22Rv1 (cell line): ENCODE results near the gene GMNN.
"Not testable (repeated sequence)": the region's sequence is repeated elsewhere in the genome, so short reads cannot be mapped to it uniquely, and the experiment has no call there.

ENCODE experiments used
- H3K27ac ChIP-seq: fragments of 450-650 bp; 2 replicates; pipeline ENCODE4 v1.5.1; 2017
- ZFX ChIP-seq: fragments of 450-650 bp; IDR thresholded peaks from 2 replicates; pipeline ENCODE4 v1.6.1; 2017; ENCODE audit warnings: antibody characterized with exemption, borderline replicate concordance
- TF ChIP-seq, protein P1 (sequence below): fragments of 450-650 bp; IDR thresholded peaks from 2 replicates; pipeline ENCODE4 v1.5.1; 2017; ENCODE audit warnings: mild to moderate bottlenecking

Gene GMNN

DNA sequence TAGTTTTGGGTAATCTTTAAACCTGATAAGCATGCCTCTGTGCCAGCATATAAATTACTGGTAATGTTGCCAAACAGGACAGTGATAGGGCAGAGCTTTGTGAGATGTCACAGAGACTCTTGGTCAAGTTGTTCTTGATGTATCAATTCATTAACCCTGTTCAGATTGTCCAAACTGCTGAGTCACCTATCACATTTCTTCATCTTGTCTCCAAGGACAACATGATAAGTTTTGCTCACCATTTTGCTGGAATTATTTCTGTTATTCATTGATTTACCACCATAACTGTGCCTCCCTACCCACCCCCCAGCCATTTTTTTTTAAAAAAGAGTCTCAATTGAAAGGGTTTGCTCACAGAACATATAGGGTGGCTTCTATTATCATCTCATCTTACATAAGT lies 19.5 kb upstream of the GMNN start:
- TF ChIP-seq, protein P1, sequence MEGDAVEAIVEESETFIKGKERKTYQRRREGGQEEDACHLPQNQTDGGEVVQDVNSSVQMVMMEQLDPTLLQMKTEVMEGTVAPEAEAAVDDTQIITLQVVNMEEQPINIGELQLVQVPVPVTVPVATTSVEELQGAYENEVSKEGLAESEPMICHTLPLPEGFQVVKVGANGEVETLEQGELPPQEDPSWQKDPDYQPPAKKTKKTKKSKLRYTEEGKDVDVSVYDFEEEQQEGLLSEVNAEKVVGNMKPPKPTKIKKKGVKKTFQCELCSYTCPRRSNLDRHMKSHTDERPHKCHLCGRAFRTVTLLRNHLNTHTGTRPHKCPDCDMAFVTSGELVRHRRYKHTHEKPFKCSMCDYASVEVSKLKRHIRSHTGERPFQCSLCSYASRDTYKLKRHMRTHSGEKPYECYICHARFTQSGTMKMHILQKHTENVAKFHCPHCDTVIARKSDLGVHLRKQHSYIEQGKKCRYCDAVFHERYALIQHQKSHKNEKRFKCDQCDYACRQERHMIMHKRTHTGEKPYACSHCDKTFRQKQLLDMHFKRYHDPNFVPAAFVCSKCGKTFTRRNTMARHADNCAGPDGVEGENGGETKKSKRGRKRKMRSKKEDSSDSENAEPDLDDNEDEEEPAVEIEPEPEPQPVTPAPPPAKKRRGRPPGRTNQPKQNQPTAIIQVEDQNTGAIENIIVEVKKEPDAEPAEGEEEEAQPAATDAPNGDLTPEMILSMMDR: no peak
- no peak for TF ChIP-seq ZFX
- no peak overlapping the region for H3K27ac ChIP-seq

DNA sequence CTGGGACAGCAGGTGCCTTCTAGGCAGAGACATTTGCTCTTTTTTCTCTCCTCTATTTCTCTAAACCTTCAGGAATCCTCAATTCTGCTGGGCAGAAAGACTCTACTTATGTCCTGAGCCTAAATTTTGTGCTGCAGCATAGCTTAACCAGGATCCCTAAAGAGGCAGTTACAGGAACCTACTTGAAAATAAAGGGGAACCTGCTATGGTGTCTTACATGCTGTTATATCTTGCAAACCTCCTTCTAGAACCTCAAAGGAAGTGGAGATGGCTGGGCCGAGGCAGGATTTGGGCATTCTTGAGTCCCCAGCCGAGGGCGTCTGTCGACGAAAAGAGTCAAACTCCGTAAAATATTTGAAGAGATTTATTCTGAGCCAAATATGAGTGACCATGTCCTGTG lies 17.1 kb upstream of the GMNN start:
- TF ChIP-seq, protein P1: no peak
- TF ChIP-seq ZFX: no peak
- H3K27ac ChIP-seq: no peak overlapping the region

DNA sequence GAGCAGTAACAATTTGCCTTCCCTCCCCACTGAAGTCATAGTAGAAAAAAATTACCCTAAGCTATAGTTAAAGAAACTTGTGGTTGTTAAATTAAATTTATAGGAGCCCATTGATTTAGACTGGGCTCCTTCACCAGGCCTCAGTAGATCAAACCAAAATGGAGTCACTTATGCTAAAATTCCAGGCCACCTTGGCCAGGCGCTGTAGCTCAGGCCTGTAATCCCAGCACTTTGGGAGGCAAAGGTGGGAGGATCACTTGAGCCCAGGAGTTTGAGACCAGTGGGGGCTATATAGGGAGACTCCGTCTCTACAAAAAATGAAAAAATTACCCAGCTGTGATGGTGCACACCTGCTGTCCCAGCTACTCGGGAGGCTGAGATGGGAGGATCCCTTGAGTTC lies 15.0 kb upstream of the GMNN start:
- no peak for TF ChIP-seq ZFX
- TF ChIP-seq, protein P1: no peak
- no peak overlapping the region for H3K27ac ChIP-seq

DNA sequence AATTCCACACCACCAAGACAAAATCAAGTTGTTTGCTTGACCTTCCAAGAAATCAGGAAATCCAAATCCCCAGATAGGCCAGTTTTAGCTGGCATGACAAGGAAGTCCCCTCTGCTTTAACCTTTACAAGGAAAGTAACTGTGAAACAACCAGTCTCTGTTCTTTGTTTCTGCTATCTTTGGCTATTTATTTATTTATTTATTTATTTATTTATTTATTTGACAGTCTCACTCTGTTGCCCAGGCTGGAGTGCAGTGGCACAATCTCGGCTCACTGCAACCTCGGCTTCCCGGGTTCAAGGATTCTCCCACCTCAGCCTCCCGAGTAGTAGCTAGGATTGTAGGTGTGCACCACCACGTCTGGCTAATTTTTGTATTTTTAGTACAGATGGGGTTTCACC lies 14.5 kb upstream of the GMNN start:
- H3K27ac ChIP-seq: no peak overlapping the region

DNA sequence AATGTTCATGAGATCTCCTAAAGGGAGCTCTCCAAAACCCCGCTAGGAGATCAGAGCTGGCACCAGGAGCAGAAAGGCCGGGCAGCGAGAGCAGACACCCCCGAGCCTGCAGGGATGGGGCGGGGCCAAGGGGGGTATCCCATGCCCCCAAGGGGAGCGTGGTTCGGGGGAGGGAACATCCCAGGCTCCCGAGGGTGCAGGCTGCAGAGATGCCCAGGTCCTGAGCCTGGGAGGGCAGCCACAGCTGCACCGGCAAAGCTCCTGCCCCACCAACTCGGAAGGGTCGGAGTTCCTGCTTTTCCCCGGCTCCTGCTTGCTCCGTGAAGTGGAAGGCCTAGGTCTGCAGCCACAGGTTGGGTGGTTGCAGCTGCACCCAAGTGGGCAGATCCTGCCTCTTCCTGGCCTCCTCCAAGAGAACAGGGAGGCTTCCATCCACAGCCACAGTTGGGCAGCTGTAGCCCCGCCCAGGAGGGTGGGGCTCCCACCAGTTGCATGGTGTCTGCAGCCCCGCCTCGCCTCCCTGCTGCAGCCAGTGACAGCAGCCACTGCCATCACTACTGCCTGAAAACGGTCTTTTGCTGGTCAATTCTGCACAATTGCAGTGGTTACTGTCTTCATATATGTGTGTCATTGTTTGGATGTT lies 13.4 kb upstream of the GMNN start:
- no peak overlapping the region for H3K27ac ChIP-seq
- no peak for TF ChIP-seq ZFX
- TF ChIP-seq, protein P1: no peak

More for the DNA sequence above, 14.5 kb upstream of the GMNN start:
- TF ChIP-seq ZFX: no peak
- TF ChIP-seq, protein P1: no peak

DNA sequence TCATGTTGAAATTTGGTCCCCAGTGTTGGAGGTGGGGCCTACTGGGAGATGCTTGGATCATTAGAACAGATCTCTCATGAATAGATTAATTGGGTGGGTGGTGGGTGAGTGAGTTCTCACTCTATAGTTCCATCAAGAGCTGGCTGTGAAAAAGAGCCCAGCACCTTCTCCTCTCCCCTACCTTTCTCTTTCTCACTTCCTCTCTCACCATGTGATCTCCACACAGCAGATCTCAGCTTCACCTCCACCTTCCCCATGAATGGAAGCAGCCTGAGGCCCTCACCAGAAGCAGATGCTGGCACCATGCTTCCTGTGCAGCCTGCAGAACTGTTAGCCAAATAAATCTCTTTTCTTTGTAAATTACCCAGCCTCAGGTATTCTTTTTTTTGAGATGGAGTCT lies 12.9 kb upstream of the GMNN start:
- no peak overlapping the region for H3K27ac ChIP-seq
- no peak for TF ChIP-seq ZFX
- TF ChIP-seq, protein P1: no peak

DNA sequence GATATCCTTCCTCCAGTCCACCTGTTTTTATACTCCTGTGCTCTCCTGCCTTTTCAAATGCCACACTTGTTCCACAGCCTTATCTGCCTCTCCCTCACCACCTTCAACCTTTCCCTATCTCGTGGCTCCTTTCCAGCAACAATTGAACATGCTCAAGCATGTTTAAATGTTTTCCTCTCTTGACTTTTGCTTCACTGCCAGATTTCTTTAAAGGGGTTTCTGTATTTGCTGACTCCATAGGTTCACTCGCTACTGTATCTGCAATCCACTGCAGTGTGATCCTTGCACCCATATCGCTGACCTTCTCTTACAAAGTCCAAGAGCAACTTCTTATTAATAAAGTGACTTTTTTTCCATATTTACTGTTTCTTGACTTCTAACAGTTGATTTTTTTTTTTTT lies 11.2 kb upstream of the GMNN start:
- H3K27ac ChIP-seq: no peak overlapping the region
- TF ChIP-seq ZFX: no peak
- TF ChIP-seq, protein P1: no peak

DNA sequence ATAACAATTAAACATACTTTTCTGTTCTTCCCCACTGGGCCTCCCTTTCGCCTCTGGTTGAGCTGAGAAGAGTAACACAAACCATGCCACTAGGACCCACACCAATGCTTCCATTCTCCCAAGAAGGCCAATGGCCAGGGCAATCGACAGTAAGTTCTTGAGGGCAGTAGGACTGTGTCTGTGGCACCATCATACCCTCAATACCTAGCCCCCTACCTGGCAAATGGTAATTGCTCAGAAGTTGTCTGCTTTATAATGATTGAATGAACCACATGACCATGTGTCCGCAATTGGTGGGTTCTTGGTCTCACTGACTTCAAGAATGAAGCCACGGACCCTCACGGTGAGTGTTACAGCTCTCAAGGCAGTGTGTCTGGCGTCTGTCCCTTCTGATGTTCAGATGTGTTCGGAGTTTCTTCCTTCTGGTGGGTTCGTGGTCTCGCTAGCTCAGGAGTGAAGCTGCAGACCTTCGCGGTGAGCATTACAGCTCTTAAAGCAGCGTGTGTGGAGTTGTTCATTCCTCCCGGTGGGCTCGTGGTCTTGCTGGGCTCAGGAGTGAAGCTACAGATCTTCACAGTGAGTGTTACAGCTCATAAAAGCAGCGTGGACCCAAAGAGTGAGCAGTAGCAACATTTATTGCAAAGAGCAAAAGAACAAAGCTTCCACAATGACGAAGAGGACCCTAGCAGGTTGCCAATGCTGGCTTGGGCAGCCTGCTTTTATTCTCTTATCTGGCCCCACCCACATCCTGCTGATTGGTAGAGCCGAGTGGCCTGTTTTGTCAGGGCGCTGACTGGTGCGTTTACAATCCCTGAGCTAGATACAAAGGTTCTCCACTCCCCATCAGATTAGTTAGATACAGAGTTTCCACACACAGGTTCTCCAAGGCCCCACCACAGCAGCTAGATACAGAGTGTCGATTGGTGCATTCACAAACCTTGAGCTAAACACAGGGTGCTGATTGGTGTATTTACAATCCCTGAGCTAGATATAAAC lies 9.6 kb upstream of the GMNN start:
- H3K27ac ChIP-seq: not testable (repeated sequence)

DNA sequence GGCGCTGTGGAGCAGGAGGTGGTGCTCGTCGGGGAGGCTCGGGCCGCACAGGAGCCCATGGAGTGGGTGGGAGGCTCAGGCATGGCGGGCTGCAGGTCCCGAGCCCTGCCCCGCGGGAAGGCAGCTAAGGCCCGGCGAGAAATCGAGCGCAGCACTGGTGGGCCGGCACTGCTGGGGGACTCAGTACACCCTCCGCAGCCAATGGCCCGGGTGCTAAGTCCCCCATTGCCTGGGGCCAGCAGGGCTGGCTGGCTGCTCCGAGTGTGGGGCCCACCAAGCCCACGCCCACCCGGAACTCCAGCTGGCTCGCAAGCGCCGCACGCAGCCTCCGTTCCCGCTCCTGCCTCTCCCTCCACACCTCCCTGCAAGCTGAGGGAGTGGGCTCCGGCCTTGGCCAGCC lies 8.8 kb upstream of the GMNN start:
- H3K27ac ChIP-seq: not testable (repeated sequence)
